Right cardiac atrium (tissue), 5 donors: Measurements from ENCODE around the gene MAPKAPK3. TPM values are rescaled to one million over a fixed set of nuclear protein-coding genes. Genes with fewer than 3 reads are reported as not detected.

Experiments
- ATAC-seq, 2 donors: fragments of 200-7000 bp; cut with Tn5 transposase; one replicate each; pipeline versions ENCODE4 v1.8.0 to v1.9.1; 2020; ENCODE audit warnings: moderate library complexity in 2 of 2, mild to moderate bottlenecking in 1 of 2
- DNase-seq, 3 donors: peaks; one replicate each; pipeline ENCODE4 v3.0.0-alpha.2; 2020
- H3K27ac ChIP-seq: one replicate; pipeline ENCODE4 v1.5.1; 2013; ENCODE audit warnings: mild to moderate bottlenecking, low read length, control low read depth, moderate library complexity
- H3K27me3 ChIP-seq: one replicate; pipeline ENCODE4 v1.6.1; 2013; ENCODE audit not compliant: control insufficient read depth, insufficient read depth
- H3K4me1 ChIP-seq: one replicate; pipeline ENCODE4 v1.6.1; 2013; ENCODE audit warnings: low read length; ENCODE audit not compliant: control insufficient read depth, insufficient read depth
- H3K4me3 ChIP-seq: one replicate; pipeline ENCODE4 v1.5.1; 2013; ENCODE audit warnings: low read length, control low read depth
- H3K9me3 ChIP-seq: one replicate; pipeline ENCODE4 v1.6.1; 2013; ENCODE audit warnings: low read length; ENCODE audit not compliant: control insufficient read depth
- WGBS: extraction: QIAGEN DNeasy Blood & Tissue Kit; methylation state at CpG from one replicate; pipeline ENCODE4 v1.1.7; 2013; 5-methylcytosine and 5-hydroxymethylcytosine counted together
- intact Hi-C, 4 donors: fragments of 100-400 bp; cut with DNase I; formaldehyde crosslinking; loops; one replicate each; pipeline versions ENCODE4 v1.11.0 to v1.14.0; 2022 to 2023
- polyA plus RNA-seq: library from polyadenylated mRNA; stranded (reverse); fragments of 200-250 nt; gene quantifications from one replicate; pipeline ENCODE4 v1.2.3, GENCODE V29; 2013
- total RNA-seq, 4 donors: library from RNA; stranded (reverse); fragmentation: NEBNext Ultra II Directional; extraction: Animal tissue kit (Norgen Biotek cat#: 25700); gene quantifications; one replicate each; pipeline ENCODE4 v1.2.1, GENCODE V29; 2021
- donor health status: healthy with polysubstance abuse.
- donor health status: DM: no; HTN: yes; CAD: no.
- donor health status: DM: no; HTN: no; CAD: no.
- donor health status: DM: no; HTN: yes; CAD: no; lungs with severe emphysema.
- donor health status: DM: yes; HTN: yes; CAD: no.

MAPKAPK3 gene
- total and polyA plus RNA-seq, 5 donors, result 167 to 260 (median 224) TPM

DNA sequence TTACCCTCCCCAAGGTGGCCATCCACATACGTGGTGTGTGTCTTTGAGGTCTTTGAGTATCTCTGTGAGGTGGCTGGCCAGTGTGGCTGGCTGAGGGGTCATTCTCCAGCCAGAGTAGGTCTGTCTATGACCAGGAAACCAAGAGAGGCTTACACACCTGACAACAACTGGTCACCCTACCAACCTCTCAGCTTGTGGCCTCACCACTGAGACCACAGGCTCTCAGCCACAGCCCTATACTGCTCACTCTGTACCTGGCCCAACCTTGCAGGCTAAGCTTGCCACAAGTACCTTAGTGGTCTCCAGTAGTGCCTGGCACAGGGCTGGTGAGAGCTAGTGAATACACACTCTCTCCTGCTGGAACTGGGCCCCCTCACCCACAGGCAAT lies 42.5 kb upstream of the MAPKAPK3 start:
- peak in 1 of 3 donors; percentile 13 for DNase-seq
- H3K4me1 ChIP-seq, result peaks cover 5% of the 10 kb centered on the region

DNA sequence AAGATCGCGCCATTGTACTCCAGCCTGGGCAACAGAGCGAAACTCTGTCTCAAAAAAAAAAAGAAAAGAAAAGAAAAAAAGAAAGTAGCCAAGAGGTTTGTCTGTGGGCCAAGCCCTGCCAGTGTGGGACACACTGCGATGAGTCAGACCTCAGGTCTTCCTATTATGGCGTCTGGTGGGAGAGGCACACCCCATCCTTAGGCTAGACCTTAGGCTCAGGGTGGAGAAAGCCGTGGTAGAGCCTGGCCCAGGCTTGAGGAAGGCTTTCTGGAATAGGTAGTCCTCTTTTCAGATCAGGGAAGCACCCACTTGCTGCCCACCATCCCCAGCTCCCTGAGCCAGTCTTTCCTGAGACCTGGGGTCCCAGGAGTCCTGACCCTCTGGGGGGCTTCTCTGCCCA lies 41.6 kb upstream of the MAPKAPK3 start:
- H3K9me3 ChIP-seq, result no peaks in the 10 kb centered on the region
- intact Hi-C loops, result no loop called here
- H3K4me3 ChIP-seq, result no peak overlapping the region
- DNase-seq (peak in 1 of 3 donors; percentile 14), ATAC-seq (no peak)
- peaks cover 5% of the 10 kb centered on the region for H3K4me1 ChIP-seq
- H3K27me3 ChIP-seq, result no peaks in the 10 kb centered on the region
- WGBS, result 92% methylated on average over 6 of the region's 6 CpGs
- H3K27ac ChIP-seq, result no peak overlapping the region

More for the DNA sequence above, 42.5 kb upstream of the MAPKAPK3 start:
- H3K4me3 ChIP-seq, result no peak overlapping the region
- H3K9me3 ChIP-seq, result no peaks in the 10 kb centered on the region
- 77% methylated on average over 1 of the region's 1 CpG for WGBS
- H3K27me3 ChIP-seq, result no peaks in the 10 kb centered on the region
- intact Hi-C loops, result no loop called here
- ATAC-seq, result no peak
- H3K27ac ChIP-seq, result no peak overlapping the region

DNA sequence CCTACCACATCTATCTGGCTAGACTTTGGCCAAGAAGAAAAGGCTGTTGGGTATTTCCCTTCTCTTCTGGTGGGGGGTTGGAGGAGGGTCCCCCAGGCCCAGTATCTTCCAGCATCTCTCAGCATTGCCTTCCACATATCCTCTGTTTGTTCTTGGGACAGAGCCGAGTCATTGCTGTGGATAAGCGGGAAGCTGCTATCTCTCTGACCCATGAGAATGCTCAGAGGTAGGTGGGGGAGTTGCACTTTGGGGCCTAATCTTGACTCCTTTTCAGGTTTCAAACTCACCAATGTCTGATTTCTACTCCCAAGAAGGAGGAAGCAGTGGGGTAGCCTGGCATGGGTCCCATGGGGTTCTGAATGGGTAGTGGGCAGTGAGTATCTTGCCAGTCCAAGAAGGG lies 39.6 kb upstream of the MAPKAPK3 start:
- ATAC-seq, result no peak
- H3K4me1 ChIP-seq, result peaks cover 17% of the 10 kb centered on the region
- H3K4me3 ChIP-seq, result no peak overlapping the region
- no peaks in the 10 kb centered on the region for H3K9me3 ChIP-seq
- H3K27me3 ChIP-seq, result no peaks in the 10 kb centered on the region
- H3K27ac ChIP-seq, result no peak overlapping the region
- WGBS, result 94% methylated on average over 2 of the region's 2 CpGs
- intact Hi-C loops, result no loop called here
- no peak for DNase-seq

DNA sequence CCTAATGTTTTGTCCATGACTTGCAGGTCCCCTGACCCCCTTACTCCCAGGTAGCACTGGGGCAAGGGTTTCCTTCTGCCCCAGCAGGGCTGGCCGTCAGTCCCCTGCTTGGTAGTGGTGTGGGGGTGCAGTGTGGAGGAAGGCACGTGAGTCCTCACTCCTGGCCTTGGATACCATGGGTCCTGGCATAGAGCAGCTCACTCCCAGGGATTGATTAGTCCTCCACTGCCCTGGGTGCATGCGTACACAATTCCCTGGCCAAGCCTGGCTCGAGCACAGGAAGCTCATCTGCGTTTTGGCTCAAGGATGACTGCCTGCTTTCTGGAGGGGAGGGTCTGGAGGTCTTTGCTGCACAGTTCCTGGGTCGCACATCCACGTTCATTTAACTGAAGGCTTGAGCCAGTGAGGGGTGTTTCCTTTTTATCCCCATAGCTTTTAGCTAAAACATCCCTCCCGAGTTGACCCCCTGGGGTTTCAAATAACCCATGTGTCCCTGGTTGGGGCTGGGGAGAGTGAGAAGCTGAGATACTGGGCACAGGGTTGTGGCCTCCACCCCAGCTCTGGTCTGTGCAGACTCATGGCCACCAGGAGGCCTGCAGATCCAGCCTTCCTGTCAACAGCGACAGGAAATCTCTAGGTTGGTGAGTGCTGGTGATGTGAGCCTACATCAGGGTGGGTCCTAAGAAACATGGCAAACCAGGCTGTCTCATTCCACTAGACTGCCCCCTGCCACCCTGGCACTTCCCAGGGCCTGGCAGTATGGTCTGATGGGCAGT lies 36.1 kb upstream of the MAPKAPK3 start:
- H3K27ac ChIP-seq, result peak overlapping the region; percentile 88
- H3K27me3 ChIP-seq, result no peaks in the 10 kb centered on the region
- WGBS, result 59% methylated on average over 9 of the region's 9 CpGs
- ATAC-seq (no peak), DNase-seq (peak in 1 of 3 donors; percentile 46)
- peaks cover 33% of the 10 kb centered on the region for H3K4me1 ChIP-seq
- intact Hi-C loops, result no loop called here
- no peaks in the 10 kb centered on the region for H3K9me3 ChIP-seq
- no peak overlapping the region for H3K4me3 ChIP-seq

DNA sequence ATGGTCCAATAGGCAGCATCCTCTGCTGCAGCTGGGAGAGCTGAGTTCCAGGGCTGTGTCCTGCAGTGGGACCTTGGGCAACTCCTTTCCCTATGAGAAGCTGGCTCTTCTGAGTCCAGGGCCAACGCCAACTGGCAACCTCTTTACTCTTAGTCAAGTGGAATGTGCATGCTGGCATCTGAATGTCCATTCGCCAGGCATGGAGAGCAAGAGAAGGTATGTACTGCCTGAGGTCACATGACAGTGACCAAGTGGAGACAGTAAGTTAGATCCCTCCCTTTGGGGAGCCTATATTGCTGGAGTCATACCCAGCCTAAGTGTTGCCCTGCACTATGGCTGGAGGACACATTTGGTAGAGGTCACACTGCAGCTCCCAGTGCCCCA lies 35.5 kb upstream of the MAPKAPK3 start:
- DNase-seq (peak in 1 of 3 donors; percentile 34), ATAC-seq (no peak)
- Histone ChIP-seq H3K27me3 (no peaks in the 10 kb centered on the region), H3K4me1 (peaks cover 33% of the 10 kb centered on the region), H3K27ac (peak overlapping the region; percentile 88), H3K4me3 (no peak overlapping the region), H3K9me3 (no peaks in the 10 kb centered on the region)
- intact Hi-C loops, result no loop called here
- 80% methylated on average over 2 of the region's 2 CpGs for WGBS

DNA sequence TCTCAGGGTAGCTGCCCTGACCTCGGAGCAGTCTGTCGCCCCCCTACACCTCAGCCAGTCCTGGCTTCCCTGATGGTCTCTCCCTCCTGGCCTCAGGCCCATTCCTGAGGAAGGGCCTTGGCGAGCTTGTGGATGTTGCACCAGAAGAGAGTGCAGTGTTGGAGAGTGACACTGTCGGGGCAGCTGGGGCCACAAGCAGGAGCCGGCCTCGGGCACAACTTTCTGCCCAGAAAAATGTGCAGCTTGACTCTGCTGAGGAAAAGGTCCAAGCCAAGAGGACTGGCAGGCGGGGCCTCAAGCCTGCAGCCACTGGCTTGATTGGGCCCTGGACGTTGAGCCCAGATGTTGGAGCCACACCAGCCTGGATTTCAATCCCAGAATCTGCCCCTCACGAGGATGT lies 34.9 kb upstream of the MAPKAPK3 start:
- no peaks in the 10 kb centered on the region for H3K9me3 ChIP-seq
- 54% methylated on average over 9 of the region's 9 CpGs for WGBS
- peak in 2 of 3 donors; percentile 33 to 62 for DNase-seq
- intact Hi-C loops, result no loop called here
- peak overlapping the region; percentile 88 for H3K27ac ChIP-seq
- no peaks in the 10 kb centered on the region for H3K27me3 ChIP-seq
- peaks cover 33% of the 10 kb centered on the region for H3K4me1 ChIP-seq
- ATAC-seq, result no peak
- no peak overlapping the region for H3K4me3 ChIP-seq

DNA sequence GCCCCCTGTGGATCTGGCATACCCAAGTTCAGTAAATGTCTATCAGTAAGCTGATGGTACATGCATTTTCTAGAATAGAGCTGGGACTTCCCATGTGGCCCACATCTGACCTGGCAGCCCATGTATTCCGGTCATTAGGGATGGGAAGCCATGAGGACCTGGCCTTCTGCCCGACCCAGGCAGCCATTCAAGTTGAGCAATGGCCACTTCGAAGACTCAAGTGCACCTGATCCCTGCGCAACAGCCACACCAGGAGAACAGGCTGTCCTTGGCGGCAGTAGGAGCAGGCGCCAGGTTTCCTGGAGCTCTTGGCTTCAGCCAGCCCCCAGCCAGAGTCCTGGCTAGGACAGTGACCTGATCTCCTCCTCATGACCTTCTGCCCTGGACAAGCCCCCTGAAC lies 33.1 kb upstream of the MAPKAPK3 start:
- H3K4me1 ChIP-seq, result peaks cover 37% of the 10 kb centered on the region
- peak overlapping the region; percentile 88 for H3K27ac ChIP-seq
- intact Hi-C loops, result no loop called here

DNA sequence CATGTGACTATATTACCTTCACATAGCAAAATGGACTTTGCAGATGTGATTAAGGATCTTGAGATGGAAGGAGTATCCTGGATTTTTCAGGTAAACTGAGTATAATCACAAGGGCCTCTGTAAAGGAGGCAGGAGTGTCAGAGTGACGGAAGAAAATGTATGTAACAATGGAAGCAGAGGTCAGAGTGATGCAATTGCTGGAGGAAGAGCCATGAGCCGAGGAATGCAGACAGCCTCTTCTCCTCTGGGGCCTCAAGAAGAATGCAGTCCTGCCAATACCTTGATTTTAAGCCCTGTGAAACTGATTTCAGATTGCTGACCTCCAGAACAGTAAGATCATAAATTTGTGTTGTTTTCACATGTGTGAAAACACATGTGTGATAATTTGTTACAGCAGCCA lies 32.6 kb upstream of the MAPKAPK3 start:
- 47% methylated on average over 2 of the region's 2 CpGs for WGBS
- Histone ChIP-seq H3K27me3 (no peaks in the 10 kb centered on the region), H3K9me3 (no peaks in the 10 kb centered on the region), H3K4me1 (peaks cover 37% of the 10 kb centered on the region), H3K27ac (peak overlapping the region; percentile 88), H3K4me3 (no peak overlapping the region)
- DNase-seq (no peak), ATAC-seq (no peak)
- intact Hi-C loops, result no loop called here

More for the DNA sequence above, 33.1 kb upstream of the MAPKAPK3 start:
- Histone ChIP-seq H3K4me3 (no peak overlapping the region), H3K9me3 (no peaks in the 10 kb centered on the region), H3K27me3 (no peaks in the 10 kb centered on the region)
- DNase-seq (peak; percentile 83 to 92 (median 92)), ATAC-seq (peak; percentile 78 to 81)
- 47% methylated on average over 6 of the region's 6 CpGs for WGBS

DNA sequence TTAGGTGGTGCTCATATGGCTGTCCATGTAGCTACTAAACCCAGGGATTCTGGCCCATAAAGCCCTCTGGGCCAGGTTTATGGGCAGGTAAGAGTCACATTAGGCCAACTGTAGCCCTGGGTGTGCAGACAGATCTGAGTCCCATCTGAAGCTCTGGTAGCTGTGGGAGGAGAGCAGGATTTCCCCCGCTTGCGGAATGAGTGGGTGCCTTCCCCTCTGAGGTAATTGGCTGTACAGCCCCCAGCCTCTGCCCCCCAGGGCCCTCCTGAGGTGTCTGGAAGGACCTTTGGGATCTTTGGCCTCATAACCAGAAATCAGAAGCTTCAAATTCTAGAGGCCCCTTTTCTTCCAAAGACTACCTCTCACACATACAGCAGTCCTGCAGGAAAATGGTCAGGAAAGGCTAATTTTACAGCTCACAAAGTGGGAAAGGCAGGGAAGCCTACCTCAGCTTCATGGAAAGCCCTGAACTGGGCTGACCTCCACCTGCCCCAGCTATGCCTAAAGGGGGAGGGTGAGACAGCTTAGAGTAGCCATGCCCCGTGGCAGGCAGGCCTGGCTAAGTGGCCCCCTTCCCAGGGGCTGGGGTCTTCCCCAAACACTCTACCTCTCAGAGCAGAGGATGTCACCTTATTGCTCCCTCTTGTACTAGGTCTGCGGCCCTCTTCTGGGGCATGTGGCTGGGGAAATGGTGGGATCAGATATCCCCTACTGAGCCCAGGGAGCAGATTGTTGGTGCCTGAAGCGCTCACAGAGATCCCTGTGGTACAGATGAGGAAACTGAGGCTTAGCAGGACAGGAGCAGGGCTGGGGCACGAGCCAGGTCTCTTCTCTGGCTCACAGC lies 30.8 kb upstream of the MAPKAPK3 start:
- intact Hi-C loops, result no loop called here
- DNase-seq (peak in 2 of 3 donors; percentile 20 to 41), ATAC-seq (no peak)
- 90% methylated on average over 6 of the region's 6 CpGs for WGBS
- no peak overlapping the region for H3K27ac ChIP-seq
- H3K4me1 ChIP-seq, result peaks cover 38% of the 10 kb centered on the region
- H3K9me3 ChIP-seq, result no peaks in the 10 kb centered on the region
- no peak overlapping the region for H3K4me3 ChIP-seq
- H3K27me3 ChIP-seq, result no peaks in the 10 kb centered on the region

DNA sequence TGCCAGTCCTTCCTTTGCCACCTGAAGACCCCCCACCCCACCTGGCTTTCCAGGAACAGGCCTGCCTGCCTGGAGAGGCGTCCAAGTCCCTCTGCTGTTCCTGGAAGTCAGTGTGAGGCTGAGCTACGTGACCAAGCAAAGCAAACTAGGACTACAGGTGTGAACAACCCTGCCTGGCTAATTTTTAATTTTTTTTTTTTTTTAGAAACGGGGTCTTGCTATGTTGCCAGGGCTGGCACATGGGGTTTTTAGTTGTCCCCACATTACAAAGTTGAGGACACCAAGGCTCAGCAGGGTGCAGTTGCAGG lies 30.2 kb upstream of the MAPKAPK3 start:
- DNase-seq (no peak), ATAC-seq (no peak)
- WGBS, result 72% methylated on average over 3 of the region's 3 CpGs
- intact Hi-C loops, result no loop called here
- H3K9me3 ChIP-seq, result no peaks in the 10 kb centered on the region
- H3K27ac ChIP-seq, result no peak overlapping the region
- H3K27me3 ChIP-seq, result no peaks in the 10 kb centered on the region
- H3K4me1 ChIP-seq, result peaks cover 32% of the 10 kb centered on the region
- no peak overlapping the region for H3K4me3 ChIP-seq

DNA sequence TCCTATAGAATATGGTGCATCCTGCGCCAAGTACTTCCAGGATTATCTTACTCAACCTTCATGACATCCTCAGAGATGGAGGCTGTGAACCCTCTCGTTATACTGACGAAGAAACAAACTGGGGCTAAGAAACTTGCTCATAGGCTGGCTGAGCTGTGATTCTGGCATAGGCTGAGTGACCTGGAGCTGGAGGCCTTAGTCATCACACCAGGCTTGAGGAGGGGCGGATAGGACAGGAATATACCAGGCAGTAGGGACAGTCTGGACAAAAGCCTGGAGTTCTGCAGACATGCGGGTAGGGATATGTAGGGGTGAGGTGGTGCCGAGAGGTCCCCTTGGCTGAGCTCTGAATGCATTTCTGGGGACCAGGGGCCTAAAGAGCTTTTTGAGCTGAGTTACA lies 29.6 kb upstream of the MAPKAPK3 start:
- Histone ChIP-seq H3K4me1 (peaks cover 26% of the 10 kb centered on the region), H3K9me3 (no peaks in the 10 kb centered on the region), H3K27ac (peak overlapping the region; percentile 68), H3K27me3 (no peaks in the 10 kb centered on the region), H3K4me3 (no peak overlapping the region)
- WGBS, result 75% methylated on average over 6 of the region's 6 CpGs
- ATAC-seq (peak; percentile 12 to 35), DNase-seq (peak in 2 of 3 donors; percentile 9 to 27)
- intact Hi-C loops, result no loop called here
